ENCODE data around the gene STX5.
"Not testable (repeated sequence)": the region's sequence is repeated elsewhere in the genome, so short reads cannot be mapped to it uniquely, and the experiment has no call there.

Gene STX5

GRCh38 chr11:62832336-62833234 lies 734 bp upstream of the STX5 start, which contains the start of gene TEX54:
TSS of gene TEX54 (minus strand) at chr11:62832841.
- FAIRE-seq: no peak
- DNase-seq (ENCODE audit: insufficient read length, low spot score): no peak

GRCh38 chr11:62830904-62831519 lies 839 bp downstream of the STX5 start:
- no peak for DNase-seq (ENCODE audit: insufficient read length, low spot score)
- no peak for FAIRE-seq

GRCh38 chr11:62828130-62828529 lies 3.7 kb downstream of the STX5 start:
- not testable (repeated sequence) for FAIRE-seq

GRCh38 chr11:62823677-62824076 lies 8.2 kb downstream of the STX5 start:
- DNase-seq (ENCODE audit: insufficient read length, low spot score) (no peak), FAIRE-seq (no peak)

More at GRCh38 chr11:62828130-62828529, 3.7 kb downstream of the STX5 start:
- DNase-seq (ENCODE audit: insufficient read length, low spot score): not testable (repeated sequence)

DNA sequence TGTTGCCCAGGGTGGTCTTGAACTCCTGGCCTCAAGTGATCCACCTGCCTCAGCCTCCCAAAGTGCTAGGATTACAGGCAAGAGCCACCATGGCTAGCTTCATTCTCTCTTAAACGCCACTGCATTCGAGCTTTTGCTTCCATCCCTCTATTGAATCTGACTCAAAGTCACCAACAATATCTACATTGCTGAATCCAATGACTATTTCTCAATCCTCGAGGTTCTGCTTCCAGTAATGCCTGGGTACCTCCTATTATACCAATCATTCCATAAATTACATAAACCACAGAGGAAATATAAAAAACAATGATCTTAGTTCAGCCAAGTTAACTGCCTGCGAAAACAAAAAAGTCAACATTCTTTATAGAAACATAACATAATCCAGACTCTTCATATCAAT lies 14.7 kb downstream of the STX5 start:
- no peak for FAIRE-seq

GRCh38 chr11:62816557-62816956 lies 15.3 kb downstream of the STX5 start:
- DNase-seq (ENCODE audit: insufficient read length, low spot score): no peak
- no peak for FAIRE-seq

More for the DNA sequence above, 14.7 kb downstream of the STX5 start:
- no peak for DNase-seq (ENCODE audit: insufficient read length, low spot score)

GRCh38 chr11:62811659-62812058 lies 20.2 kb downstream of the STX5 start:
- no peak for DNase-seq (ENCODE audit: insufficient read length, low spot score)
- FAIRE-seq: no peak

DNA sequence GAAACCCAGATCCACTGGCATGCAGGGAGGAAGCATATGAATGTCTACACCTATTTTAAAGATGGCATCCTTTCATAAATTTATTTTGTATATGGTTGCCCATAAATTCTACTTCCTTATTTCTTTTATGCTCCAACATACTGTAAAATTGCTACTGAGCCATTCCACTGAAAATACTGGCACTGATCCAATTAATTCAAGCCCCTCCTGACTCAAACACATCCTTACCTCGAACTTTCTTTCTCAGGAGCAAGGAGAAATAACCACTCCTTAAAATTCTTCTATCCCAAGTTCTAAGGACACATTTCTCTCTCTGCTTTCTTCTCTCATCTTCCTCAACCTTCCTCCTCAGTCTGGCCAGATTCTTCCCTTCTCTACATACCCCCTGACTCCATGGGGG lies 21.1 kb downstream of the STX5 start:
- DNase-seq (ENCODE audit: insufficient read length, low spot score) (no peak), FAIRE-seq (no peak)

DNA sequence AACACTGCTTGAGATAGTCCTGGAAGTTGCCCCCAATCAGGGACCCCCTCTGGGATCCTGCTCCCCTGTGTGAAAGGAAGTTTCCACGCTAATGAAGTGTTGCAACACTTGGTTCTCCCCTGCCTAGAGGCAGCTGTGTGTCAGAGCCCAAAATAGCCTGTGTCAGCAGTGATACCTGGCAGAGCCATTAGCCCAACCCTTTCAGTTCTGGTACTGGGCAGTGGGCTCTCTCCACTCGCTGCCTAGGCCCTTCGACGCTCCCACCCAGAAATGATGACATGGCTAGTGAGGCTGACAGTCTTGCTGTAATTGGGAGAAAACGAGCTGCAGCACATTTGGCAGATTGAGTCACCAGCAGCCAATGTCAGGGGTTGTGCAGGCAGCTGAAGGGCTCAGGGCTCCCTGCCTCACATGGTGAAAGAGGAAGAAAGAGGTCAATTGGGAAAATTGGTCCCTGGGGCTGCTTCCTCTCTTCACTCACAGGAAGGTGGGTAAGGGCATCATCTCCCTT lies 25.2 kb downstream of the STX5 start:
- no peak for DNase-seq (ENCODE audit: insufficient read length, low spot score)
- FAIRE-seq: no peak

GRCh38 chr11:62805961-62806441 lies 25.9 kb downstream of the STX5 start:
- DNase-seq (ENCODE audit: insufficient read length, low spot score) (no peak), FAIRE-seq (no peak)

DNA sequence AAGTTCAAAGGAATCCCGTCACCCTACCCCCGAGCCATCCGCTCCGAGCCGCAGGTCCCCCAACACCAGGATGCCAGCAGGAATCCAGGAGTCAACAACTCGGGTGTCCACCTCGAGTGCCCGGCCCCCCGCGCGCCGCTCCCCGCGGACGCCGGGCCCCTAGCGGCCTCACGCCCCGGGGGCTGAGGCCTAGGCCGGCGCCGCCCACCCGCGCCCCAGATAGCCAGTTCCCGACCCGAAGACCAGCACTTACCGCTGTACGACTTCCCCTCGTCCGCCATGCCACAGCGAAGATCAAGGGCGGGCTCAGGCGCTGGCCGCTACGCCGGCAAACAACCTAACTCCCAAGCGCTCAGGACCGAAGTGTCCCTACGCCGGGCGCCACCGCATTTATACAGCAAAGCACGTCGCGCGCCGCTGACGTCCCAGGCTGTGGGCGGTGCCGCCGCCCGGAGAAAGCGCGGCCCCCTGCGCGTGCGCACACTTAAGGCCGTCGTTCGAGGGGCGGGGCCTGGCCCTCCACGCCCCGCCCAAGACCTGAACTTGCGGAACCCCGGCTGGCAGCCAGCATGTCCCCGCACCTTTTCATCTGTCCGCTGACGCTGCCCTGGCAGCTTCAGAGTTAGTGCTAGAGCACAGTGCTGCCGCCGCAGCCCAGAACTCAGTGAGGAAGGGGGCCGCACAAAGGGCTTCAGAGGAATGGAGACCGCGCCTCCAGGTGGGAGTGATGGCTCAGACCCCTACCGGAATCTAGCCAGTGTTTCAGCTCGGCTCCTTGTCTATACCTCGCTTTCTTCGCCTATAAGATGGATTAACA lies 26.6 kb downstream of the STX5 start, which contains the start of gene NXF1:
Gene NXF1, minus strand, starts transcription at position 365 of the 817 bp plus-strand sequence. Its CDS starts 84 bp downstream, at position 281.
- DNase-seq (ENCODE audit: insufficient read length, low spot score) (peak; percentile 88), FAIRE-seq (peak; percentile 88)

DNA sequence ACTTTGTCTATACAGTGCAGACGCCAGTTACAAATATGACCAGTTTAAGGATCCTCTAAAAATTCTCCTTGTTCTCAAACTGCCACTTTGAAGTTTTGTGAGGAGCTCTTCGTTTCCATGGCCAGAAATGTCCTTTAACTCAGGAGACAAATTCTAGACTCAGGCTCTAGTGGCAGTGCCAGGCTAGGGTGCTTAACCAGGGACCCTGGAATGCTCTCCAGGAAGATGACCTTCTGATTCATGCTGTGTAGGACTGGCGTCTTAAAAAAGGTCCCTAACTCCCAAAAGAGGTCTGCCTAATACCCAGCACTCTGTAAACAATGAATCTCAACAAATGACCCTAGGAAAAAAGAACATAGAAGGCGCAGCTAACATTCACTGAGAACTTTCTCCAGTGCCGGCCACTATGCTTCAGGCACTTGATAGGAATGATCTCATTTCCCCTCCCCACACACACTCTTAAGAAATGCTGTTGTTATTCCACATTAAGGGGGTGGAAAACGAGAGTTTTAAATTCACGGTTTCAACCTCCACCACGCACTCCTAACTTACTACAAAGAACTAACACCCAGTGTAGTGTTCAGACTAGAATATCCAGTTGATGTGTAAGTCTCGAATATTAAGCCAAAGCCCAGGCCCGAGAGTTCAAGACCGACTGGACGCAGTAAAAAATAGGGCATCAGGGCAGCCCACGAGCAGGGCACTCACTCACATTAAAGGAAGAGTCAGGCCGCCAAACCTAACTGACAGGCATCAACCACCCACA lies 27.4 kb downstream of the STX5 start:
- DNase-seq (ENCODE audit: insufficient read length, low spot score) (no peak), FAIRE-seq (peak; percentile 88)

GRCh38 chr11:62801071-62801470 lies 30.8 kb downstream of the STX5 start:
- FAIRE-seq: no peak
- no peak for DNase-seq (ENCODE audit: insufficient read length, low spot score)

DNA sequence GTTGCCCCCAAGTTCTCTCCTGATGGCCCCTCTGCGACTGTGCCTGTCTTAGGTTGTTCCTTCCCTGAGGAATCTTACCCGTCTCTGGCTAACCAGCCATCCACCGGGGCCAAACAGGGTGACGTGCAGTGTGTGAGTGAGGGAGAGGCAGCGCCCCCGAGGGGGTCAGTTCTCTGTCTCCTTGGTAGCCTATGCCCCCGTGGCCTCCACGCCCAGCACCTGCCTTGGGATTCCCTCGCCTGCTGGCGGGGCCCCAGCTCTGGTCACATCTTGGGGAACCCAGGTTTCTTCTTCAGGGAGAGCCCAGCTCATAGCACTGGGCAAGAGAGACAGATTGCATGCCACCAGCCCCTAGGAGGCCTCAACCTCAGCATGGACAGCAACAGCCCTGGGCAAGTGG lies 32.4 kb downstream of the STX5 start:
- no peak for FAIRE-seq
- DNase-seq (ENCODE audit: insufficient read length, low spot score): no peak

DNA sequence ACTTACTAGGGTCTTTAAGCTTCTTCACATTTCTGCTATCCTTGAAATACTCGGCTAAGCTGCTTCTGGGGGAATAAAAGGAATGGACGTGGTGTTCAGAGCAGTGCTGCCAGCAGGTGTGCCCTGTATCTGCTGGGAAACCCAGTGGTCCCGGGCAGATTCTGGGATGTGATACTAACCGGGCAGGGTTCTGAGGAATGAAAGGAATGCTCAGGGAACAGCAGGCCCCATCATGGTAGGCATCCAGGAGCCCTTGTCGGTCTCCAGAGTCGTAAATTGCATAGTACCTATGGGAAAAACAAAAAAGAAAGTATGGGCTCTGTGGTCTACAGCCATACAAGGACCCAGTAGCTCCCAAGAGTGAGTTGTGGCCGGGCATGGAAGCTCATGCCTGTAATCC lies 35.6 kb downstream of the STX5 start:
- FAIRE-seq: no peak
- no peak for DNase-seq (ENCODE audit: insufficient read length, low spot score)

DNA sequence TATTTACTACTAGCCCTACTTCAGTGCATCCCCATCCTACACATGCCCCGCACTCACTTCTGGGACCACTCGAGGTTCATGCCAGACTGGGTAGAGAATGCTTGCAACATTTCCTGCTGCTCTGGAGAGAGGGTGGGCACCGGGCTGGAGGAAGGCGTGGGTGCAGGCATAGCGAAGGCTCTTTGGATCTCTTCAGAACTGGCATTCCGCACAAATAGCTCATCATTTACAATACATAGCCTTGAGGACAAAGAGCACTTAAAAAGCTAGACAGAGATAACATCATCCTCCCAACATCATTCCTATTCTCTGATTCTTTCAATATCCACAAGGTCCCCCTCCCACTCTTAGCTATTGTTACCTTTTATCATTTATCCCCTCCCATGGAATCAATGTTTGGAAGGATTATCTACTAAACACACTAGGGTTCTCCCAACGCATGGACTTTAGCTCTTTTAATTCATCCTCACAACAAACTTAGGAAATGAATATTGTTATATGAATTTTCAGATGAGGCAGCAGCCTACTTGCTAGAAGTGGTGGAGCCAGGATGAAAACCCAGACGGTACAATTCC lies 37.6 kb downstream of the STX5 start:
- no peak for DNase-seq (ENCODE audit: insufficient read length, low spot score)

DNA sequence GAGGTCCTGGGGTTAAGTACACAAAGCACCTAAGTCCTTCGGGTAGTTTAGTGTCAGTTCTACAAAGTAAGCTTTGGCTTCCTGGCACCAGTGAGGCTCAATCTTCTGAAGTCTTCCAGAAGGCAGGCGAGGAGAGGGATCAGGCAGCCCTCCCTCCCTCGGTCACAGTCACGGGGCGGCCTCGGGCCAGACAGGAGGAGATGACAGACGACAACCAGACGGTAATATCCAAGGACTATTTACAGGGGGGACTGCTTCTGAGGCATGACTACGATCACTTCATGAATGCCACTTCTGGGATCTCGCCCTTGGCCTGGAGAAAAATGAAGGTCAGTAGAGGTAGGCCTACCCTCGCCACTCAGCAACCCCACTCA lies 39.7 kb downstream of the STX5 start:
- FAIRE-seq: no peak
- DNase-seq (ENCODE audit: insufficient read length, low spot score): no peak

More for the DNA sequence above, 37.6 kb downstream of the STX5 start:
- FAIRE-seq: no peak

DNA sequence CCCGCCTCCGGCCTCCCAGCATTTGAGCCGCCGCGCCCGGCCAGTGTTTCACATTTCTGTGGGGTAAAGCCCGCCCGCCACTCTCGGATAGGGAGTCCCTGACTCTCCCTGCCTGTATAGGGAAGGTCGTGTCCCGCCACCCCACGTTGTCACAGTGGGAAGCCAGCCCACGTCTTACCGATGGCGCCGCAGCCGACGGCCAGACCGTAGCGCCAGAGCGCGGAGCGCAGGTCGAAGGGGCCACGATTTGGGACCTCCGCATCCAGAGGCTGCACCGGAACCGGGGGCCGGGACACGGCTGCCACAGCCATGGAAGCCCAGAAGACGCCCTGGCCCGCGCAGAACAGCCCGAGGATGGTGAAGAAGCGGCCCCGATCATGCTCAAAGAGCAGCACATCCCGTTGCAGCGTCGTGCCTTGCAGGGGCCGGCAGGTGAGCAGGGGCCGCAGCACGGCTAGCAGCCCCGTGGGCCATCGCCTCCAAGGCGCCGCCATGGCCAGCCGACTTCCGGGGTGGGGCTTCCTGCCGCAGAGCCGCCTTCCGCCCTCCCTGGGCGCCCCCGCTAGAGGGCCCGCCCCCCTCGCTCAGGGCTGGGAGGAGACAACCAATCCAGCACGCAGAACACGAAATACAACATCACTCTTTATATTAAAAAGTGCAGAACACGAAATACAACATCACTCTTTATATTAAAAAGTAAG lies 40.2 kb downstream of the STX5 start, which contains the start of gene TMEM223:
Gene TMEM223, minus strand, starts transcription at position 506 of the 701 bp plus-strand sequence. Its CDS starts 12 bp downstream, at position 494.
- DNase-seq (ENCODE audit: insufficient read length, low spot score) (peak; percentile 87), FAIRE-seq (peak; percentile 78)

GRCh38 chr11:62789576-62789975 lies 42.3 kb downstream of the STX5 start:
- FAIRE-seq: no peak

More at GRCh38 chr11:62789576-62789975, 42.3 kb downstream of the STX5 start:
- no peak for DNase-seq (ENCODE audit: insufficient read length, low spot score)
